GM10847 (cell line): ENCODE results near the gene GRIN2A.

ENCODE experiments used
- POLR2A ChIP-seq: IDR thresholded peaks from 2 replicates; pipeline ENCODE4 v1.6.1; 2011; ENCODE audit not compliant: insufficient read length; ENCODE audit errors: extremely low read depth

GRIN2A gene

DNA sequence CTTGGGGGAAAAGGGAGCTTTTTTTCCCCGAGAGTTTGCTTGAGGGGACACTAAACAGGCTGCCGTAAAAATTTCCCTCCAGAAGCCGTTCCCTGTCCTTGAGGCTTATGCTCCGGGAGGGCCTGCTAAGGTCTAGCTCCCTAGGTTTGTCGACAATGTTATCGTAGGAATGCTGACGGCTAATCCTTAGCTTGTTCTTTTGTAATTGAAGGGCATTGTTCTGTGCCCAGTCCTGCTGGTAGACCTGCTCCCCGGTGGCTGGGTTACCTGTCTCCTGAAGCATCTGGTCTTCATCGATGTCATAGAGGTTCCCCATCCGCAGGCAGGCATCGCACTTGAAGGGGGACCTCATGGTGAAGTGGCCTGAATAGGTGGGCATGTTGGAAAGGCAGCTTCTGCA, 418.7 kb downstream of the GRIN2A start:
- TF ChIP-seq POLR2A = no peak

DNA sequence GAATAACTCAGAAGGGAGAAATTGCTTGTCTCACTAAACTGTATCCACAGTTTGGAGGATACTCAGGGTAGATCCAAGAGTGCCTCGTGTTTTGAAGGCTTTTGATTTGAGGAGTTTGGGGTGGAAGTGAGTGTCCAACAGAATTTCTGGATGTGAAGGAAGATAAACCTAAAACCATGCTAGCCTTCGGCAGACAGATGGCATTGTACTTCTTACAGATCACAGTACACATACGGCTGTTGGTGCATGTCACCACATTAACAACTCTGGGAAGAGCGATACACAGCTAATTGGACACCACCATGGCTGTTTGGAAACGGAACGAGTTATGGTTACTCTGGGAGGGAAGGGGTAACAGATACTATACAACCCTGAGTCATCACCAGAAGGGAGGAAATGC, 420.4 kb downstream of the GRIN2A start:
- no peak for TF ChIP-seq POLR2A

DNA sequence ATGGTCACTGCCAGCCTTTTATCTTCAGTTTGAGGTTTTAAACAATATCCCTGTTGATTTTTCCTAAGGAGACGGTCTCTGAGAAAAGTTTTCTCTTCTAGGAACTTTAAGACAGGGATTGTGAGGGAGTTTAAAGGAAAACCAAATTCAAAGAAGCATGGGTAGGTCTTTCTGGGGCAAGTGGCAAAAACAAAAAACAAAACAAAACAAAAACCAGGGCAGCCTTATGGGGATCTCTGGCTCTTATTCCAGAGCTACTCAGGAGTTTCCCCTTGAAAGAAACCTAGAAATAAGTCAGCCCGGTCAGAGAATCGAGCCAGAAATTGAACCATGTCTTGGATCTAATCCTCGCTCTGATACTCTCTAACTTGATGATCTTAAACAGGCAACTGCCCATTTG, 424.5 kb downstream of the GRIN2A start:
- TF ChIP-seq POLR2A = no peak

DNA sequence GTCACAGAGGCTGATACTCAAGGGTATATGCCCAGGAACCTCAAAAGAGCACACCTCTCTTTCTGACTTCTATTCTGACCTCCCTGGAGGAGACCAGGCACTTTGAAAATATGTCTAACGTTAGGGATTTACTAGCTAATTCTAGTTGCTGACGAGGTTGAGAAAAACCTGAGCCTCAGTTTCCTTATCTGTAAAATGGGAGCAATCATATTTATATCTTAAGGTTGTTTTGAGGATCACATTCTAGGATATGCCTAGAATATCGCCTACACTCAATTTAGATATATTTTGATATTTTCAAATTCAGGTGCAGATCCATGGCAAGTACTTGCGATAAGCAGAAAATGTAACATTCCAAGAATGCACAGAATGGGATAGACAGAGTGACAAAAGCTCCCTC, 425.8 kb downstream of the GRIN2A start:
- no peak for TF ChIP-seq POLR2A

DNA sequence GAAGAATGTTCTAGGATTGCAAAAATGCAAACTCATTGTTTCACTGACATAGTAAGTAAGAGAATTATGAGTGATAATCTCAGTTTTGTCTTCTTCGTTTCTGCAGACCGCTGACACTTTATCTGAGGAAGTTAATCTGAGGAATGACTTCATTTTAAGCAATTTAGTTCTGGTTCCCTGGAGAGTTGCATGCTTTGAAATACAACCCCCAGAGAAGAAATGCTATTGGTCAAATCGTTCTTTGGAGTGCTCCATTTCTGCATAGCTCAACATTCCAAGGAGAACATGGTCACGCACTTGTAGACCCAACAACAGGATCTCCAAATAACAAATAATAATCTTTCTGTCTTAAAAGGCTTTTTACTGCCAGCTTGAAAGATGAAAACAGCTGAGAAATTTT, 427.1 kb downstream of the GRIN2A start:
- no peak for TF ChIP-seq POLR2A

DNA sequence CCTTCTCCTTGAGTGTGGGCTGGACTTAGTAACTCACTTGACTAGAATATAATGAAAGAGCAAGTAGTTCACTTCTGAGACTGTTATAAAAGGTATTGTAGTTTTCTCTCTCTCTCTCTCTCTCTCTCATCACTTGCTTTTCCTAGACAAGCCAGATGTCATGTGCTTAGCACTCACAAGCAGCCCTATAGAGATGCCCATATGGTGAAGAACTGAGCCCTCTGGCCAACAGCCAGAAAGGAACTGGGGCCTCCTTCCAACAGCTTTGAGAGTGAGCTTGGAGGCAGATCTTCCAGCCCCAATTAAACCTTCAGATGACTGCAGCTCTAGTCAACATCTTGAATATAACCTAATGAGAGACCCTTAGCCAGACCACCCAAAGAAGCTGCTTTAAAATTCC, 440.5 kb downstream of the GRIN2A start:
- TF ChIP-seq POLR2A = no peak

DNA sequence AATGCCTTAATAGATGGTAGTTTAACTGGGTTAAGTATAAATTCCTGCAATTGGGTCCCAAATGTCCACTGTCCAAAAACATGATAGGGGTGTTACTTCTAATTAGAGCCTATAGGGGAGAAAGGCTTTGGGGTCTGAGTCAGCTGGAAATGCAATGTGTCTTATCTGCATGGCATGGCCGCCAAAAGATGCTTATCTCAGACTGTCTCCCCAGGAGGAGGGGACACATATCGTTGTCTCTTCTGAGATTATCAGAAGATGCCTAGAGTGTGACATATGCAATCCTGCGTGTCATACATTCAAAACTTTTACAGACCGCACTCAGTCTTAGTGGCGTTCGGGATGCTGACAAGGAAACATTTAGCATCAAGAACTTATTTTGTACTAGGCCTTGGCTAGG, 442.9 kb downstream of the GRIN2A start:
- TF ChIP-seq POLR2A = no peak

DNA sequence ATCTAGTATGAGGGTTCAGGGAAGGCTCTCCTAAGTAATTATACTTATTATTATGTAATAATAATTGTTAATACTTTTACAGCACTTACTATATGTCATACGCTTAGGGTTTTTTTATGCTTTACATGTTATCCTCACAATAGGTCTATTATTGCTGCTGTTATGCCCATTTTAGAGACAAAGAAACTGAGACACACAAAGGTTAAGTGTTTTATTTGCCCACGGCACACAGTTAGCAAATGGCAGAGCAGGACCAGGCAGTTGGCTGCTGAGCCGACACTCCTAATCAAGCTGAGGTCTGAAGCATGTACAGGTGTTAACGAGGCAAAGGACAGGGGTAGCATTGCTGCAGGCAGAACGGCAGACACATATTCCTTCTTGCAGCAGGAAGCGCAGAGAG, 443.5 kb downstream of the GRIN2A start:
- TF ChIP-seq POLR2A = no peak

DNA sequence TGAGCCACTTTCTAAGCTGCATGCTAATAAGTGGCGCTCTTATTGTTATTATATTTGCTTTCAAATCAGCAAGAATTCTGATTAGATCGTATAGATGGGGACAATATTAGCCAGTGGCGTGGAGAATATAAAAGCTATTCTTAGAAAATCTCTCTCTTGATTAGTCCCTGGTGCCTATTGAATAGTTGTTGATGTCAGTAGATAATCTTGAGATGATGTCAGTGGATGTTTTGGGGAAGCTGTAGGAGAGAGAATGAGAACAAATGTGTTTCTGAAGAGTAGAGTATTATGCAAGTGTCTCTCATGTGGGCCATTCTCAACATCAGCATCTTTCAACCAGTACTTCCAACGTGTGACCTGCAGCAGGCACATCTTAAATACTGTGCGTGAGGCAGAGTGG, 445.7 kb downstream of the GRIN2A start:
- no peak for TF ChIP-seq POLR2A

DNA sequence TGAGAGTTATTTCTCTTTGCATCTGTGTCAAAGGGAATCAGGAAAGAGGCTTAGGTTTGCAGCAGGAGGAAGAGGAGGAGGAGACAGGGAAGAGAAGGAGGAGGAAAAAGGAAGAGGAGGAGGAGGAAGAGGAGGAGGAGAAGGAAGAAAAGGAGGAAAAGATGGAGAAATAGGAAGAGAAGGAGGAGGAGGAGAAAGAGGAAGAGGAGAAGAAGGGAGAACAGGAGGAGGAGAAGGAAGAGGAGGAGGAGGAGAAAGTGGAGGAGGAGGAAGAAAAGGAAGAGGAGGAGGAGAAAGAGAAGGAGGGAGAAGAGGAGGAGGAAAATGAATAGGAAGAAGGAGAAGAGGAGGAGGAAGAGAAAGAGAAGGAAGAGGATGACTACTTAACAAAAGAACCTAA, 459.1 kb downstream of the GRIN2A start:
- TF ChIP-seq POLR2A = no peak

DNA sequence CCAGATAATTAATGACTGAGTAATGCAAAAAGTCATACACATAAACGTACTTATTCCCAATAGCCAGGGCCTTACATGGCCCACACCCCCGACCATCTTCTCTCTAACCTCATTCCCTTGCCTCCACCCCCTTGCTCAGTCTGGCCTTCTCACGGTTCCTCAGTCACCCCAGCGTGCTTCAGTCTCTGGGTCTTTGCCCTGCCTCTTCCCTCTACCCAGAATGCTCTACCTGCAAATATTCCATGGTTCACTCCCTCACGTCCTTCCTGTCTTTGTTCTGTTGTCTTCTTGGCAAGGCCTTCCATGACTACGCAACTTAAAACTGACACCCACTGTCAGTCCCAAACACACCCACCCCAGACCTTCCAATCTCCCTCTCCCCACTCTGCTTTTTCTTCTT, 468.3 kb downstream of the GRIN2A start:
- no peak for TF ChIP-seq POLR2A

DNA sequence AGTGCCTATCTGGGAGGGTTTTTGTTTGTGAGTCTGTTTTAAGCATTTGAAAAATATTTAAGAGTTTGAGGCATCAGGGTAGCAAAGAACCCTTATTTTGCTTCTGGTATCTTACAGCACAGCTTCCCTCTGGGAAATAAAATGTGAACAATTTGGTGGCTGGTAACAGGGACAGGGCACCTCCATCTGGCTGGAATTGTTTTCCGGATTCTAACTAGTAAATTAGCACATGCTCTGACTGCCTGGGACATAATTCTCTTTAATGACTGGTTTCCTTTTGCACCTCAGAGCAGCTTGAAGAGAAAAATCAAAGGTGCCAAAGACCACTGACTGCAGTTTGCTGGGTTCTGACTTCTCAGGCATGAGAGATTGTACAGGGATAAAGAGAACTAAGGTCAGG, 469.1 kb downstream of the GRIN2A start:
- no peak for TF ChIP-seq POLR2A

DNA sequence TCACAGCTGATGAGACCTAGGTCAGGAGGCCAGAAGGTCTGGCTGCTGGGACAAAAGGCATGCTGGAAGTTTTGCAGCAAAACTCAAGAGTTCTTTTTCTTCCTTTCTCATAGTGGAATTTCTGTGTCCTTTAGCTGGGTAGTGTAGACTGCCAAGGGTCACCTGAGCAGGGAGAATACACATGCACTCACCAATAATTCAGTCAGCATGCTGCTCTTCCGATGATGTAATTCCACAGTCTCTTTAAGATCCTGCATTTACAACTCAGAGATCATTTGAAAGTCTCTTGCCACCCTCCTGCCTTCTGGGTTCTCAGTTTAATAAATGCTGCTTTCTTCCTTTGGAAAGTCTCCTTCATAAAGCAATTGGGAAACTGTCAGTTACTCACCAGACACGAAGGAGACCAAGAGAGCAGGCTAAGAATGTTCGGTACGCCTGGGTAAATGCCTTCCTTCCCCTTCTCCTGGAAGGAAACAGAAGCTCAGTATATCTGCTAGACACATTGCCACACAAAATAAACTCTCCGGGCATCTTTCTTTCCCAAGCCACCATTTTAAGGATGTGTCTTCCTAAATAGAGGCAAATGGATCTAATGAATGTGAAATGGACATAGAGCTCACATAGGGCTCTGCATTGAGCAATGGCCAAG, 473.1 kb downstream of the GRIN2A start:
- no peak for TF ChIP-seq POLR2A

DNA sequence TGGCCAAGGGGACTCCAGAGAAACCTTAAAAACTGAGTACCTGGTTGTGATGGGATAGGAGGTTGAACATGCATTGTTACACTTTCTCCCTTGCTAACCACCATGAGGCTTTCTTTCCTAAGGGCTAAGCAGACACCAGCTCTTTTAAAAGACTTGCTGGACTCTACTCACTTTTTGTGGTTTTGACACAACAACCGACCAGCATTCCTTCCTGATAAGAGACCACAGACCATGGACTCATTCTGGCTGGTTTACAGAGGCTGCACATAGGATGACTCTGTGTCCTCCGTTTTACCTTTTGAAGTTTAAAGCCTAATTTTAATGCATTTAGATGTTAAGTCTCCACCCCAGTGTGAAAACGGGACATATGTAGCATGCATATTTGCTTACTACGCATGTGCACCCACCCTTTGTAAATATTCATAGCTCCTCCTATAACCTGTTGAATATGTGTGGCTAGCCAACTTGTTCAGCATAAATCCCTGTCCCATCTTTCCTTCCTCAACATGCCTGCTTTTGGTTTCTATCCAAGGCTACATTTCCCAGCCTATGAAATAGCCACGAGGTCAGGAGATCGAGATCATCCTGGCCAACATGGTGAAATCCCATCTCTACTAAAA, 475.9 kb downstream of the GRIN2A start:
- TF ChIP-seq POLR2A = no peak

DNA sequence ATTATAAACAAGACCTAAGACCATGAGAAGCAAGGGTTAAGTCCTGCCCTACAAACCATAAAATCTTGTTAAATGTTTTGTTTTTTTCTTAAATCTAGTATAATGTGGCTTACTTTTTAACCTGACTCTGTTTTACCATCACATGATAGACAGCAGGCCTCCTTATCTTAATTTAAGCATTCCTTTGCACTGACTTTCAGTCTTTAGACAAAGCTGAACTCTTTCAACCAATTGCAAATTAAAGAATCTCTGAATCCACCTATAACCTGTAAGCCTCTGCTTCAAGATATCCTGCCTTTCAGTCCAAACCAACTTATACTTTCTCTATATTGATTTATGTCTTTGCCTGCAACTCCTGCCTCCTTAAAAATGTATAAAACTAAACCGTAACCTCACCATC, 478.5 kb downstream of the GRIN2A start:
- no peak for TF ChIP-seq POLR2A
